Panc1 (cell line): Measurements from ENCODE around the gene PROP1. TPM values are rescaled to one million over a fixed set of nuclear protein-coding genes. Genes with fewer than 3 reads are reported as not detected.

ENCODE experiments used
- ATAC-seq: fragments of 200-7000 bp; cut with Tn5 transposase; 2 replicates; pipeline ENCODE4 v1.9.1; 2020; ENCODE audit warnings: mild to moderate bottlenecking, moderate library complexity
- BruUV-seq: library from RNA; stranded (reverse); fragments of 400-500 nt; replicated peaks from 2 replicates; lab custom pipeline; 2021; lab: Mats Ljungman, UMichigan
- CTCF ChIA-PET: fragments of 300-600 bp; sonication (Branson Sonifier 250); formaldehyde crosslinking; loops from one replicate; lab custom pipeline; 2022; ENCODE audit warnings: antibody characterized with exemption; lab: Charles Lee
- POLR2A ChIA-PET: fragments of 300-600 bp; sonication (Branson Sonifier 250); formaldehyde crosslinking; loops from one replicate; lab custom pipeline; 2022; ENCODE audit warnings: antibody characterized with exemption; lab: Charles Lee
- DNase-seq: peaks from one replicate; pipeline ENCODE4 v3.0.0-alpha.2; 2010; ENCODE audit warnings: low read depth, low spot score
- H3K27ac ChIP-seq: 2 replicates; pipeline ENCODE4 v1.5.1; 2011; ENCODE audit warnings: mild to moderate bottlenecking, low read length, inconsistent platforms
- H3K27me3 ChIP-seq: fragments of 200-500 bp; sonication (Bioruptor generic); 2 replicates; pipeline ENCODE4 v1.6.0; 2014; ENCODE audit warnings: low read length, inconsistent platforms; ENCODE audit not compliant: control insufficient read depth, insufficient read depth
- H3K36me3 ChIP-seq: fragments of 200-500 bp; sonication (Bioruptor generic); 2 replicates; pipeline ENCODE4 v1.5.1; 2014; ENCODE audit warnings: inconsistent platforms, mild to moderate bottlenecking, low read length, moderate library complexity; ENCODE audit not compliant: control insufficient read depth, insufficient read depth
- H3K4me1 ChIP-seq: 2 replicates; pipeline ENCODE4 v1.5.1; 2011; ENCODE audit warnings: inconsistent platforms, mild to moderate bottlenecking, low read length, moderate library complexity; ENCODE audit not compliant: control insufficient read depth, insufficient read depth
- H3K4me3 ChIP-seq, 2 experiments: 2 replicates each; pipeline ENCODE4 v1.5.1; 2011 to 2012; ENCODE audit warnings: low read depth in 2 of 2, low read length in 2 of 2, mild to moderate bottlenecking in 2 of 2, inconsistent platforms in 1 of 2, moderate library complexity in 1 of 2
- H3K9me3 ChIP-seq: fragments of 200-500 bp; sonication (Bioruptor generic); 2 replicates; pipeline ENCODE4 v1.5.1; 2014; ENCODE audit warnings: low read depth, mild to moderate bottlenecking, inconsistent platforms, low read length, moderate library complexity; ENCODE audit not compliant: control insufficient read depth, insufficient read depth
- POLR2AphosphoS5 ChIP-seq: IDR thresholded peaks from 2 replicates; pipeline ENCODE4 v1.6.1; 2012; ENCODE audit warnings: mild to moderate bottlenecking, low read depth, low read length, moderate library complexity
- SIN3A ChIP-seq: IDR thresholded peaks from 2 replicates; pipeline ENCODE4 v1.6.1; 2012; ENCODE audit warnings: low read depth, mild to moderate bottlenecking, low read length, moderate library complexity, borderline replicate concordance; ENCODE audit not compliant: insufficient read depth
- TCF7L2 ChIP-seq: IDR thresholded peaks from 2 replicates; pipeline ENCODE4 v1.6.1; 2011; ENCODE audit warnings: mild to moderate bottlenecking, low read depth, low read length, inconsistent platforms
- in situ Hi-C: cut with HindIII; loops from 2 replicates; pipeline ENCODE4 v1.10.0; 2016; ENCODE audit warnings: low sequenced_read_pairs, low pct_unique_long_range_greater_than_20kb
- intact Hi-C: fragments of 100-400 bp; cut with micrococcal nuclease; formaldehyde crosslinking; loops from one replicate; pipeline ENCODE4 v1.10.0; 2022; ENCODE audit not compliant: unreplicated experiment
- total RNA-seq: library from RNA; stranded (reverse); gene quantifications from one replicate; pipeline ENCODE4 v1.2.1, GENCODE V29; 2021; ENCODE audit not compliant: unreplicated experiment
- TF ChIP-seq, protein P1 (sequence below): fragments of 450-650 bp; IDR thresholded peaks from 2 replicates; pipeline ENCODE4 v1.5.1; 2017; ENCODE audit warnings: mild to moderate bottlenecking
- TF ChIP-seq, protein P2 (sequence below), 2 experiments: IDR thresholded peaks; 2 replicates each; pipeline ENCODE4 v1.6.1; 2011 to 2012; ENCODE audit warnings: low read depth in 2 of 2, control low read depth in 1 of 2, low read length in 1 of 2, mild to moderate bottlenecking in 1 of 2, moderate library complexity in 1 of 2; ENCODE audit not compliant: insufficient read depth in 1 of 2

The PROP1 gene
- total RNA-seq, 1 experiment from 2014 or later, result not detected

DNA sequence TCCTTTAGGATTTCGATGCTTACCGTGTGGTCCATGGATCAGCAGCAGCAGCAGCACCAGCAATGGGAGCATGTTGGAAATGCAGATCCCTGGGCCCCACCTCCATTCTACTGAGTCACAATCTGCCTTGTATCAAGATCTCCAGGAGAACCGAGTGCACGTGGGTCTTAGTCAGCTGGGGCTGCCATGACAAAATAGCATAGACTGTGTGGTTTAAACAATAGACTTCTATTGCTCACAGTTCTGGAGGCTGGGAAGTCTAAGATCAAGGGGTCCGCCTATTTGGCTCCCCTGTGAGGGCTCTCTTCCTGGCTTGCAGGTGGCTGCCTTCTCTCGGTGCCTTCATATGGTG, 1.3 kb upstream of the PROP1 start:
- no peaks in the 10 kb centered on the region for H3K9me3 ChIP-seq
- H3K36me3 ChIP-seq, result no peaks in the 10 kb centered on the region
- DNase-seq (no peak), ATAC-seq (no peak)
- in situ Hi-C loops, result no loop called here
- POLR2A ChIA-PET, result no interaction called here
- H3K27me3 ChIP-seq, result peaks cover 2% of the 10 kb centered on the region; the same call in 1 of the 2 replicates
- no peaks in the 10 kb centered on the region for H3K4me1 ChIP-seq
- TF ChIP-seq TCF7L2 (no peak), SIN3A (no peak), POLR2AphosphoS5 (no peak)
- TF ChIP-seq, protein P1, sequence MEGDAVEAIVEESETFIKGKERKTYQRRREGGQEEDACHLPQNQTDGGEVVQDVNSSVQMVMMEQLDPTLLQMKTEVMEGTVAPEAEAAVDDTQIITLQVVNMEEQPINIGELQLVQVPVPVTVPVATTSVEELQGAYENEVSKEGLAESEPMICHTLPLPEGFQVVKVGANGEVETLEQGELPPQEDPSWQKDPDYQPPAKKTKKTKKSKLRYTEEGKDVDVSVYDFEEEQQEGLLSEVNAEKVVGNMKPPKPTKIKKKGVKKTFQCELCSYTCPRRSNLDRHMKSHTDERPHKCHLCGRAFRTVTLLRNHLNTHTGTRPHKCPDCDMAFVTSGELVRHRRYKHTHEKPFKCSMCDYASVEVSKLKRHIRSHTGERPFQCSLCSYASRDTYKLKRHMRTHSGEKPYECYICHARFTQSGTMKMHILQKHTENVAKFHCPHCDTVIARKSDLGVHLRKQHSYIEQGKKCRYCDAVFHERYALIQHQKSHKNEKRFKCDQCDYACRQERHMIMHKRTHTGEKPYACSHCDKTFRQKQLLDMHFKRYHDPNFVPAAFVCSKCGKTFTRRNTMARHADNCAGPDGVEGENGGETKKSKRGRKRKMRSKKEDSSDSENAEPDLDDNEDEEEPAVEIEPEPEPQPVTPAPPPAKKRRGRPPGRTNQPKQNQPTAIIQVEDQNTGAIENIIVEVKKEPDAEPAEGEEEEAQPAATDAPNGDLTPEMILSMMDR, result no peak
- TF ChIP-seq, protein P2, sequence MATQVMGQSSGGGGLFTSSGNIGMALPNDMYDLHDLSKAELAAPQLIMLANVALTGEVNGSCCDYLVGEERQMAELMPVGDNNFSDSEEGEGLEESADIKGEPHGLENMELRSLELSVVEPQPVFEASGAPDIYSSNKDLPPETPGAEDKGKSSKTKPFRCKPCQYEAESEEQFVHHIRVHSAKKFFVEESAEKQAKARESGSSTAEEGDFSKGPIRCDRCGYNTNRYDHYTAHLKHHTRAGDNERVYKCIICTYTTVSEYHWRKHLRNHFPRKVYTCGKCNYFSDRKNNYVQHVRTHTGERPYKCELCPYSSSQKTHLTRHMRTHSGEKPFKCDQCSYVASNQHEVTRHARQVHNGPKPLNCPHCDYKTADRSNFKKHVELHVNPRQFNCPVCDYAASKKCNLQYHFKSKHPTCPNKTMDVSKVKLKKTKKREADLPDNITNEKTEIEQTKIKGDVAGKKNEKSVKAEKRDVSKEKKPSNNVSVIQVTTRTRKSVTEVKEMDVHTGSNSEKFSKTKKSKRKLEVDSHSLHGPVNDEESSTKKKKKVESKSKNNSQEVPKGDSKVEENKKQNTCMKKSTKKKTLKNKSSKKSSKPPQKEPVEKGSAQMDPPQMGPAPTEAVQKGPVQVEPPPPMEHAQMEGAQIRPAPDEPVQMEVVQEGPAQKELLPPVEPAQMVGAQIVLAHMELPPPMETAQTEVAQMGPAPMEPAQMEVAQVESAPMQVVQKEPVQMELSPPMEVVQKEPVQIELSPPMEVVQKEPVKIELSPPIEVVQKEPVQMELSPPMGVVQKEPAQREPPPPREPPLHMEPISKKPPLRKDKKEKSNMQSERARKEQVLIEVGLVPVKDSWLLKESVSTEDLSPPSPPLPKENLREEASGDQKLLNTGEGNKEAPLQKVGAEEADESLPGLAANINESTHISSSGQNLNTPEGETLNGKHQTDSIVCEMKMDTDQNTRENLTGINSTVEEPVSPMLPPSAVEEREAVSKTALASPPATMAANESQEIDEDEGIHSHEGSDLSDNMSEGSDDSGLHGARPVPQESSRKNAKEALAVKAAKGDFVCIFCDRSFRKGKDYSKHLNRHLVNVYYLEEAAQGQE (IDR thresholded peaks at IDR 0.05; ENCODE audit: insufficient read depth in 1 of 2, low read depth in 2 of 2, low read length in 1 of 2), result no peak
- no peak overlapping the region for H3K4me3 ChIP-seq
- BruUV-seq, result no TSS peak
- no peak overlapping the region for H3K27ac ChIP-seq
- CTCF ChIA-PET, result no interaction called here
- intact Hi-C loops, result no loop called here

DNA sequence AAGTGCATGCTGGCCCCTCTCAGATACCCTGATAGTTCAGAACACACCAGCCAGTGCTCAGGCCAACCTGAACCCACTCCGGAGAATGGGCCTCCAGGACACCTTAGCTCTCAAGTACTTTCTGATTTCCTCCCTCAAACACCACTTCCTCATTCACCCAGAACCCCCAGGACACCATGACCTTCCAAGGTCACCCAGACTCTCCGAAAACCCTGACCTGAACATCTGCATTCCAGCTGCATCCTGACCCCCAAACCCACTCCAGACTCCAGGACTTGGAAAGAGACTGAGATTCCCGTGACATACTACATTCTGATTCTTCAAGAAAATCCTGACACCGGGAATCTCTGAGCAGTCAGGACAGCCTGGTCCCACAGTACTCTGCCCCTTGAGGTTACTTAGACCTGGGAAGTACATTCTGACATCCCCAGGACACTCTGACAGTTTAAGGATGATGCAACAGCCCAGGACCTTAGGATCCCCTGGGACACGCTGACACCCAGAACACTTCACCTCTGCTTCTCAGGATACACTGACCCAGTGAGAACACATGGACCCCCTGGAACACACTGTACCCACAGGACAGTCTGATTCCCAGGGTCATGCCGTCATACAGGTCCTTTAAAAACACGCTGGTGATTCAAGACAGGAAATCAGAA, 747 bp upstream of the PROP1 start:
- no peaks in the 10 kb centered on the region for H3K4me1 ChIP-seq
- H3K27me3 ChIP-seq, result peaks cover 2% of the 10 kb centered on the region; the same call in 1 of the 2 replicates
- POLR2A ChIA-PET, result no interaction called here
- TF ChIP-seq TCF7L2, result no peak
- TF ChIP-seq, protein P1, result no peak
- TF ChIP-seq POLR2AphosphoS5, result no peak
- TF ChIP-seq, protein P2 (IDR thresholded peaks at IDR 0.05; ENCODE audit: insufficient read depth in 1 of 2, low read depth in 2 of 2, low read length in 1 of 2), result no peak
- no peak for TF ChIP-seq SIN3A
- in situ Hi-C loops, result no loop called here
- H3K27ac ChIP-seq, result no peak overlapping the region
- H3K4me3 ChIP-seq, result no peak overlapping the region
- CTCF ChIA-PET, result no interaction called here
- no TSS peak for BruUV-seq
- ATAC-seq (no peak), DNase-seq (no peak)
- H3K36me3 ChIP-seq, result no peaks in the 10 kb centered on the region
- intact Hi-C loops, result no loop called here
- no peaks in the 10 kb centered on the region for H3K9me3 ChIP-seq
